Neural crest cell (in vitro differentiated cells): ENCODE results near the gene CKS1B. TPM values are rescaled to one million over a fixed set of nuclear protein-coding genes. Genes with fewer than 3 reads are reported as not detected.
A peak's percentile ranks its signal among the peaks of the same experiment; 100 is the strongest.

Experiments
- DNase-seq: peaks from one replicate; pipeline ENCODE4 v3.0.0; 2021; ENCODE audit warnings: low read depth, mixed read lengths, low spot score
- H3K27ac Mint-ChIP-seq: one replicate; pipeline ENCODE4 v1.8.0; 2021; ENCODE audit warnings: mild to moderate bottlenecking, mixed read lengths; ENCODE audit not compliant: unreplicated experiment
- H3K27me3 Mint-ChIP-seq: 2 replicates; pipeline ENCODE4 v1.8.0; 2021; ENCODE audit warnings: low read depth, mild to moderate bottlenecking, mixed read lengths
- H3K36me3 Mint-ChIP-seq: 2 replicates; pipeline ENCODE4 v1.8.0; 2021; ENCODE audit warnings: low read depth, mild to moderate bottlenecking, mixed read lengths
- H3K4me1 Mint-ChIP-seq: 2 replicates; pipeline ENCODE4 v1.8.0; 2021; ENCODE audit warnings: mixed read lengths
- H3K4me3 Mint-ChIP-seq: one replicate; pipeline ENCODE4 v1.8.0; 2021; ENCODE audit warnings: mild to moderate bottlenecking, mixed read lengths
- H3K9me3 Mint-ChIP-seq: 2 replicates; pipeline ENCODE4 v1.8.0; 2021; ENCODE audit warnings: mixed read lengths
- total RNA-seq: library from RNA; stranded (reverse); gene quantifications from 2 replicates; pipeline ENCODE4 v1.2.1, GENCODE V29; 2021
- TF ChIP-seq, protein P1 (sequence below): fragments of 200-600 bp; sonication (generic); conservative IDR thresholded peaks from 2 replicates; pipeline ENCODE4 v1.5.0; 2021; ENCODE audit warnings: antibody characterized with exemption, mild to moderate bottlenecking

The CKS1B gene
- total RNA-seq, 1 donor from 2014 or later: 211 TPM

DNA sequence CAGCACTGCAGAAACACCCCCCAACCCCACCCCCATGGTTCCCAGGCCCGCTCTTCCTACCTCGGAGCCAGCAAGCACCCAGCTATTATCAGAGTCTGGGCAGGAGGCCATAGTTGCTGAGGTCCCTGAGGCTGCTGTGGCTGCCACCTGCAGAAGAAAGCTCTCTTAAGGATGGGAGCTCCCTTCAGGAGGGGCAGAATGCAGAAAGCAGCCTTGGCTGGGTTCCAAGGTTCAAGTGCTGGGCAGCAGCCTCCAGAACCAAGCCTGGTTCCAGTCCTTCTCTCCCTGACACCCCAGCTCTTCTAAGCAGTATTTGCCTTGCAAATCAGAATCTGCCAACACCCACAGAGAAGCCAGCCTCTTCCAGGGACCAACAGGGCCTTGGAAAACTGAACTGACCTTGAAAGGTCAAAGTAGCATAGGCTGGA, 20.9 kb upstream of the CKS1B start:
- H3K27me3 Mint-ChIP-seq: no peaks in the 10 kb centered on the region
- H3K4me3 Mint-ChIP-seq: no peak overlapping the region
- H3K9me3 Mint-ChIP-seq: no peaks in the 10 kb centered on the region
- no peak overlapping the region for H3K27ac Mint-ChIP-seq
- no peak for DNase-seq
- peaks cover 53% of the 10 kb centered on the region for H3K4me1 Mint-ChIP-seq
- H3K36me3 Mint-ChIP-seq: no peaks in the 10 kb centered on the region
- TF ChIP-seq, protein P1, sequence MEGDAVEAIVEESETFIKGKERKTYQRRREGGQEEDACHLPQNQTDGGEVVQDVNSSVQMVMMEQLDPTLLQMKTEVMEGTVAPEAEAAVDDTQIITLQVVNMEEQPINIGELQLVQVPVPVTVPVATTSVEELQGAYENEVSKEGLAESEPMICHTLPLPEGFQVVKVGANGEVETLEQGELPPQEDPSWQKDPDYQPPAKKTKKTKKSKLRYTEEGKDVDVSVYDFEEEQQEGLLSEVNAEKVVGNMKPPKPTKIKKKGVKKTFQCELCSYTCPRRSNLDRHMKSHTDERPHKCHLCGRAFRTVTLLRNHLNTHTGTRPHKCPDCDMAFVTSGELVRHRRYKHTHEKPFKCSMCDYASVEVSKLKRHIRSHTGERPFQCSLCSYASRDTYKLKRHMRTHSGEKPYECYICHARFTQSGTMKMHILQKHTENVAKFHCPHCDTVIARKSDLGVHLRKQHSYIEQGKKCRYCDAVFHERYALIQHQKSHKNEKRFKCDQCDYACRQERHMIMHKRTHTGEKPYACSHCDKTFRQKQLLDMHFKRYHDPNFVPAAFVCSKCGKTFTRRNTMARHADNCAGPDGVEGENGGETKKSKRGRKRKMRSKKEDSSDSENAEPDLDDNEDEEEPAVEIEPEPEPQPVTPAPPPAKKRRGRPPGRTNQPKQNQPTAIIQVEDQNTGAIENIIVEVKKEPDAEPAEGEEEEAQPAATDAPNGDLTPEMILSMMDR: no peak

DNA sequence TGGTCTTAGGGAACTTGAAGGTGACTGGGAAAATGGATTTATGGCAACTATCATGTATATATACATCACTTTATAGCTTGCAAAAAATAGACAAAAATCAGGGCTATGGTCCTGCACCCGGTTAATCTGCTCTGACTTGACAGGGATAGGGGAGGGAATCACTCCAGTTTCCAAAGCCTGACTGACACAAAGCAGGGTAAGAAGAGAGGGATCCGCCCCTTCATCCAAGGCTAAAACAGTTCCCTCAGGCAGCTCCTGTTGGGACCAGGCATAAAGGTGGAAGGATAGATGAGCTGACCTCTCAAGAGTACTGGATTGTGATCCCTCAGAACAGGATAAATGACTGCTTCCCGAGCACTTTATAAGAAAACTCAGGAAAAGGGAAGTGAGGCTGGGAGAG, 19.9 kb upstream of the CKS1B start:
- peaks cover 53% of the 10 kb centered on the region for H3K4me1 Mint-ChIP-seq
- TF ChIP-seq, protein P1: no peak
- H3K27ac Mint-ChIP-seq: peak overlapping the region; percentile 98
- no peaks in the 10 kb centered on the region for H3K9me3 Mint-ChIP-seq
- H3K36me3 Mint-ChIP-seq: no peaks in the 10 kb centered on the region
- no peaks in the 10 kb centered on the region for H3K27me3 Mint-ChIP-seq
- DNase-seq: no peak
- peak overlapping the region; percentile 90 for H3K4me3 Mint-ChIP-seq

DNA sequence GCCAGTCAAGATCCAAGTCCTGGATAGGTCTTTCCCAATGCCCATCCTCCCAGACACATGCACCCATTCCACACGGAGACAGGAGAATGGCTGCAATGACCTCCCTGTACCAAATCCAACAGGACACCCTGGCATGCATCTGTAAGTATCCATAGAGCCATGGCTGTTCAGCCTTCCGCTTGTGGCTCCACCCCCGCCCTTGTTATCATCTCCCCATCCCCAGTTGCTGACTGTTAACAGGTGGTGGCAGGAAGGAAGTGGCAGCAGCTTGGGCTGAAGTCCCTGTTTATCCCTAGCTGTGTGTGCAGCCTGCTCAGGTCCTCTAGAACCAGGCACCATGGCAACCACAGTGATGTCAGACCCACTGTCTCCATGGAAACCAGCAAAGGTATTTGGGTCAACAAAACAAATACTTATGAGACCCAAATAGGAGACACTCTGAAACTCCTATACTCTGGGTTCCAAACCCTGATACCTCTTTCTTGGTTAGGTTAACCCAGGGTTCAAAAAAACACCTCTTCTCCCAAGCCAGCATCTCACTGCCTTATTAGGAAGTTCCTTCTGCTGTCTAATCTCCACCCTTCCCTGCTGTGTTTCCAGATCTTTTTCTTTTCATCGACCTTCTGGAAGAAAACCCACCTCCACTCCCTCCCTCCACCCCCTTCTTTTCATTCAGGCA, 19.3 kb upstream of the CKS1B start:
- Mint-ChIP-seq H3K36me3 (no peaks in the 10 kb centered on the region), H3K4me1 (peaks cover 53% of the 10 kb centered on the region)
- DNase-seq: no peak

DNA sequence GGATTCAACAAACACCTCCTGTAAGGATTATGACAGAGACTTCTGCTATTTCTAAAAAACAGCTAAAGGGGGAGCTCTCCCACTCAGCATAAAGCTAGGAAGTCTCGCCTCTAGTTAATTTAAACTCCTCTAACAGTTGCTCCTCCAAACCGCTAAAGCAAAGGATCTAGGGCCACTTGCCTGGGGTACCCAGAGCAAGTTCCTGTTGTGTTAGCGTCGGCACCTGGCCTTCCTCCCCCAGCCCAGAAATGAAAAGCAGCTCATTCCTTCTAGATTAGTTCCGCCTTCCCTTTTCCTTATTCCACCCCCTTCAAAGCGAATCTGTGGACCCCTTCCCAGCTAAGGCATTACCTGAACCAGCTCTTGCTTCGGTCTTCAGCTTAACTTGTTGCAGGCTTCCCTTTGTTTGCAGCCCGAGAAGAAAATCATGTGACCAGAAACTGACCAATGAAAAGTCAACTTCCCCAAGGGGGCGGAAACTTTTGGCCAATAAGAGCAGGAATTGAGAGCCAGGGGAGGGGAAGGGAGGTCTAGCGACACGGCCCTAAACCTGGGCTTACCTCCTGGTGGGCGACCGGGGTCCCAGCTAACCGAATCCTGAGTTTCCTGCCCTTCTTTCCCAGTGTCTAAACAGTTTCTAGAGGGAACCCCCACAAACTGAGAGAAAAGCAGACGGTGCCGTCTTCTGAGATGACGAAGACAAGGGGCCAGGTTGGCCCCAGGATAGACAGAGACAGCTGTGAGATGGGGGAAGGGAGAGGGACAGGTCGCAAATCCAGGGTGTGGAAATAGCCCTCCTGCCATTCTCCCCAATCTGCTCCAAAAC, 18.6 kb upstream of the CKS1B start, which contains the start of gene PBXIP1:
Gene PBXIP1, minus strand, starts transcription at position 382 of the 826 bp plus-strand sequence. CDS start 2,378 bp downstream, outside the sequence.
- Mint-ChIP-seq H3K27ac (peak within 1 kb of the TSS; percentile 98), H3K4me1 (peaks cover 59% of the 10 kb centered on the region), H3K4me3 (peak within 1 kb of the TSS; percentile 90), H3K27me3 (no peaks in the 10 kb centered on the region), H3K36me3 (no peaks in the 10 kb centered on the region), H3K9me3 (no peaks in the 10 kb centered on the region)
- peak; percentile 74 for DNase-seq
- TF ChIP-seq, protein P1: peak; percentile 8

More for the DNA sequence above, 19.3 kb upstream of the CKS1B start:
- Mint-ChIP-seq H3K9me3 (no peaks in the 10 kb centered on the region), H3K4me3 (peak overlapping the region; percentile 90), H3K27ac (peak overlapping the region; percentile 98), H3K27me3 (no peaks in the 10 kb centered on the region)
- TF ChIP-seq, protein P1: no peak

DNA sequence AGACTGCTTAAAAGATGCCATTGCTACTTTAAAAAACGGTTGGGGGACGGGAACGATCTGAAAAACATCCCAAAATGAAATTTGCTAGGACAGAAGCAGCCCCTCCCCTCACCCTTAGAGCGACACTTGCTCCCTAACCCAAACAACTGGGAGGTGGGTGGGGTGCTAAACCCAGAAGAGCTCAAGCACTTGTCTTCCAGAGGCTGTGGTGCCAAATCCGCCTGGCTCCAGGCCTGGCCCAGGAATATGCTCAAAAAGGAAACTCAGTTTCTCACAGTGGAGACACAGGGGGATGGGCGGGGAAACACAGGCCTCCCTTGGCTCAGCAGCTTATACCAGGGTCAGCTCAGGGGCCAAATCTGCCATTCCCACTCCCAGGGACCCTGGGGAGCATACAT, 17.9 kb upstream of the CKS1B start:
- Mint-ChIP-seq H3K27me3 (no peaks in the 10 kb centered on the region), H3K9me3 (no peaks in the 10 kb centered on the region), H3K27ac (peak overlapping the region; percentile 13), H3K36me3 (no peaks in the 10 kb centered on the region), H3K4me1 (peaks cover 62% of the 10 kb centered on the region), H3K4me3 (peak overlapping the region; percentile 90)
- TF ChIP-seq, protein P1: no peak
- DNase-seq: no peak
